Panc1 (cell line): Measurements from ENCODE around the gene SPPL2C.

Experiments used
- POLR2AphosphoS5 ChIP-seq: IDR thresholded peaks from 2 replicates; pipeline ENCODE4 v1.6.1; 2012; ENCODE audit warnings: mild to moderate bottlenecking, low read depth, low read length, moderate library complexity
- REST ChIP-seq, 2 experiments: IDR thresholded peaks; 2 replicates each; pipeline ENCODE4 v1.6.1; 2011 to 2012; ENCODE audit warnings: low read depth in 2 of 2, control low read depth in 1 of 2, low read length in 1 of 2, mild to moderate bottlenecking in 1 of 2, moderate library complexity in 1 of 2; ENCODE audit not compliant: insufficient read depth in 1 of 2
- TF ChIP-seq, protein P1 (sequence below): fragments of 450-650 bp; IDR thresholded peaks from 2 replicates; pipeline ENCODE4 v1.5.1; 2017; ENCODE audit warnings: mild to moderate bottlenecking

GRCh38 chr17:45846223-45846622 is 1.5 kb downstream of the SPPL2C start:
- TF ChIP-seq, protein P1, sequence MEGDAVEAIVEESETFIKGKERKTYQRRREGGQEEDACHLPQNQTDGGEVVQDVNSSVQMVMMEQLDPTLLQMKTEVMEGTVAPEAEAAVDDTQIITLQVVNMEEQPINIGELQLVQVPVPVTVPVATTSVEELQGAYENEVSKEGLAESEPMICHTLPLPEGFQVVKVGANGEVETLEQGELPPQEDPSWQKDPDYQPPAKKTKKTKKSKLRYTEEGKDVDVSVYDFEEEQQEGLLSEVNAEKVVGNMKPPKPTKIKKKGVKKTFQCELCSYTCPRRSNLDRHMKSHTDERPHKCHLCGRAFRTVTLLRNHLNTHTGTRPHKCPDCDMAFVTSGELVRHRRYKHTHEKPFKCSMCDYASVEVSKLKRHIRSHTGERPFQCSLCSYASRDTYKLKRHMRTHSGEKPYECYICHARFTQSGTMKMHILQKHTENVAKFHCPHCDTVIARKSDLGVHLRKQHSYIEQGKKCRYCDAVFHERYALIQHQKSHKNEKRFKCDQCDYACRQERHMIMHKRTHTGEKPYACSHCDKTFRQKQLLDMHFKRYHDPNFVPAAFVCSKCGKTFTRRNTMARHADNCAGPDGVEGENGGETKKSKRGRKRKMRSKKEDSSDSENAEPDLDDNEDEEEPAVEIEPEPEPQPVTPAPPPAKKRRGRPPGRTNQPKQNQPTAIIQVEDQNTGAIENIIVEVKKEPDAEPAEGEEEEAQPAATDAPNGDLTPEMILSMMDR, result no peak
- TF ChIP-seq POLR2AphosphoS5 (no peak), REST (IDR thresholded peaks at IDR 0.05; ENCODE audit: insufficient read depth in 1 of 2, low read depth in 2 of 2, low read length in 1 of 2) (no peak)
